ENCODE measurements around the gene ASH1L. TPM values are rescaled to one million over a fixed set of nuclear protein-coding genes. Genes with fewer than 3 reads are reported as not detected.
A peak's percentile ranks its signal among the peaks of the same experiment; 100 is the strongest.
"Not testable (repeated sequence)": the region's sequence is repeated elsewhere in the genome, so short reads cannot be mapped to it uniquely, and the experiment has no call there.

Gene ASH1L
- total RNA-seq, result 10 to 100 TPM; 34.0 to 51.4 TPM

- Histone ChIP-seq H3K4me1 (peaks cover 36% of the 10 kb centered on the region), H3K27ac (peak within 1 kb of the TSS; percentile 94 to 99 (median 96)), H3K27me3 (no peaks in the 10 kb centered on the region), H3K36me3 (replicated peaks in 1 of 2; ENCODE audit: insufficient read depth in 1 of 2, low read depth in 2 of 2) (no peaks in the 10 kb centered on the region), H3K4me3 (peak within 1 kb of the TSS; percentile 77 to 99), H3K9me3 (no peaks in the 10 kb centered on the region)
- 0% methylated on average over 26 to 74 of the region's 87 CpGs for WGBS, 2 donors
- intact Hi-C loops (cut with DNase I), result no loop called here
- ATAC-seq (peak; percentile 93), DNase-seq (peak; percentile 93 to 94 (median 93))
- TF ChIP-seq CTCF (IDR thresholded peaks at IDR 0.05) (peak in 3 of 7 experiments; percentile 12 to 33 (median 21)), POLR2A (IDR thresholded peaks at IDR 0.05) (peak; percentile 94 to 99 (median 98))
Observed at GRCh38 chr1:155562581-155563376, at the start of gene ASH1L. Gene ASH1L, minus strand, starts transcription at chr1:155562803. Its CDS starts 41,284 bp downstream, at chr1:155521519.

- H3K4me1 ChIP-seq; H3K27ac ChIP-seq; H3K4me3 ChIP-seq; DNase-seq; H3K36me3 ChIP-seq (replicated peaks in 1 of 2; ENCODE audit: insufficient read depth in 1 of 2, low read depth in 2 of 2); intact Hi-C loops (cut with DNase I); H3K27me3 ChIP-seq; H3K9me3 ChIP-seq: not testable (repeated sequence)
- TF ChIP-seq POLR2A (IDR thresholded peaks at IDR 0.05), result peak in 1 of 3 donors; percentile 4
- peak; percentile 38 for ATAC-seq
- WGBS, 2 donors, result 0% methylated on average over 5 of the region's 33 CpGs; no CpG with 5 or more reads in 1 of the 2 donors
Observed at GRCh38 chr1:155610257-155610647, 47.6 kb upstream of the ASH1L start.

GRCh38 chr1:155609515-155610256 lies 47.1 kb upstream of the ASH1L start, which contains the start of gene MSTO1:
Gene MSTO1, plus strand, starts transcription at chr1:155610218. Its CDS starts 31 bp downstream, at chr1:155610249.
- Histone ChIP-seq H3K27ac (peak within 1 kb of the TSS; percentile 9 to 81 (median 63)), H3K9me3 (no peaks in the 10 kb centered on the region), H3K27me3 (no peaks in the 10 kb centered on the region), H3K36me3 (replicated peaks in 1 of 2; ENCODE audit: insufficient read depth in 1 of 2, low read depth in 2 of 2) (peaks cover 0 to 5% of the 10 kb centered on the region in 2 donors), H3K4me3 (peak within 1 kb of the TSS; percentile 4 to 42), H3K4me1 (peaks cover 7% of the 10 kb centered on the region)
- ATAC-seq, result peak; percentile 99
- WGBS, 2 donors, result 7 to 21% methylated on average over 16 to 47 of the region's 47 CpGs
- DNase-seq, result peak; percentile 96 to 99 (median 98)
- intact Hi-C loops (cut with DNase I), result no loop called here
- TF ChIP-seq CTCF (IDR thresholded peaks at IDR 0.05), result peak in 1 of 7 experiments; percentile 28
- TF ChIP-seq POLR2A (IDR thresholded peaks at IDR 0.05), result peak; percentile 25 to 74 (median 67)

- Histone ChIP-seq H3K27ac (no peak overlapping the region), H3K27me3 (no peaks in the 10 kb centered on the region), H3K4me1 (peaks cover 7% of the 10 kb centered on the region), H3K36me3 (replicated peaks in 1 of 2; ENCODE audit: insufficient read depth in 1 of 2, low read depth in 2 of 2) (peaks cover 0 to 5% of the 10 kb centered on the region in 2 donors), H3K9me3 (no peaks in the 10 kb centered on the region), H3K4me3 (no peak overlapping the region)
- intact Hi-C loops (cut with DNase I), result no loop called here
- TF ChIP-seq POLR2A (IDR thresholded peaks at IDR 0.05) (no peak), CTCF (IDR thresholded peaks at IDR 0.05) (no peak)
- DNase-seq, result no peak
- no peak for ATAC-seq
- 90 to 91% methylated on average over 9 of the region's 9 CpGs for WGBS, 2 donors
Observed at GRCh38 chr1:155608888-155609225, 46.3 kb upstream of the ASH1L start.

GRCh38 chr1:155607708-155608107 lies 45.1 kb upstream of the ASH1L start:
- intact Hi-C loops (cut with DNase I), result no loop called here
- Histone ChIP-seq H3K27me3 (no peaks in the 10 kb centered on the region), H3K36me3 (replicated peaks in 1 of 2; ENCODE audit: insufficient read depth in 1 of 2, low read depth in 2 of 2) (peaks cover 0 to 4% of the 10 kb centered on the region in 2 donors), H3K9me3 (no peaks in the 10 kb centered on the region), H3K4me1 (peaks cover 7% of the 10 kb centered on the region), H3K27ac (no peak overlapping the region), H3K4me3 (no peak overlapping the region)
- DNase-seq (no peak), ATAC-seq (no peak)
- WGBS, 2 donors, result 85 to 89% methylated on average over 7 of the region's 7 CpGs
- TF ChIP-seq POLR2A (IDR thresholded peaks at IDR 0.05), result no peak

GRCh38 chr1:155599828-155600572 lies 37.4 kb upstream of the ASH1L start:
- H3K36me3 ChIP-seq (replicated peaks in 1 of 2; ENCODE audit: insufficient read depth in 1 of 2, low read depth in 2 of 2); ATAC-seq; H3K4me3 ChIP-seq; H3K9me3 ChIP-seq; H3K4me1 ChIP-seq; H3K27ac ChIP-seq; DNase-seq; H3K27me3 ChIP-seq: not testable (repeated sequence)
- intact Hi-C loops (cut with DNase I), result loop anchor here (10.0 kb wide), 1 partner anchor 345 kb away; the partner anchor contains the start of gene ENTREP3
- 28 to 29% methylated on average over 11 to 12 of the region's 12 CpGs for WGBS, 2 donors

Measured in body of pancreas (tissue), 4 donors.